Ramos (cell line): ENCODE data around the gene ESRRA.

Experiments used
- in situ Hi-C: fragments of 300-500 bp; cut with MboI; formaldehyde crosslinking; loops from one replicate; pipeline ENCODE4 v1.14.3; 2022; ENCODE audit warnings: low sequenced_read_pairs; ENCODE audit not compliant: unreplicated experiment

Gene ESRRA

GRCh38 chr11:64324692-64325469 lies 19.6 kb downstream of the ESRRA start:
- in situ Hi-C loops = no loop called here

DNA sequence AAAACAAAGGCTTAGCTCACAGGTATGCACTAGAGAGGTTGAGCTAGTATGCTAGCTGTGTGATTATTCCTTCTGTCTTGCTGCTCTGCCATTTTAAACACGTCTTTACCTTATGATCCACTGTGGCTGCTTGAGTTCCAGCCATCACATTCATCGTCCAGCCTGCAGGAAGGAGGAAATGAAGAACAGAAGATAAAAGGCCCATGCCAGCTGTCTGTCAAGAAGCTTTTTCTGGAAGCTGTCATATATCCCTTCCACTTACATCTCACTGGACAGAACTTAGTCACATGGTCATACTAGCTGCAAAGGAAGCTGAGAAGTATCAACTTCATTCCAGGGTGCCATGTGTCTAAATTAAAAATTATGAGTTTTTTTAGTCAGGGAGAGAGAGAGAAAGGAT lies 22.1 kb downstream of the ESRRA start:
- in situ Hi-C loops = no loop called here

- in situ Hi-C loops = no loop called here
These were observed 22.7 kb downstream of the ESRRA start for GRCh38 chr11:64327993-64328392.

DNA sequence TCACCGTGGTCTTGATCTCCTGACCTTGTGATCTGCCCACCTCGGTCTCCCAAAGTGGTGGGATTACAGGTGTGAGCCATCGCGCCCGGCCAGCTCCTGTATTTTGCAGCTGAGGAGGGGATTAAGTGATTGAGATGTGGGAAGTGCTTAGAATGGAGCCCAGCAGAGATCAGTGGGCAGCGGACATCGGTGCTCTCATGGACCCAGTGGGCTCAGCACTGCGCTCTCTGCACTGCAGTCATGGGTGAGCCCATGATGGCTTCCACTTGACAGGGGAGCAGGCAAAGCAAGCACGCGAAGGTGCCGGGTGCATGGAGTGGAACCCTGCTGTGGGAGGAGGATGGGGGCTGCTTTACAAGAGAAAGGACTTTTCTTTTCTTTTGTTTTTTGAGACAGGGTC lies 25.6 kb downstream of the ESRRA start:
- in situ Hi-C loops = no loop called here

GRCh38 chr11:64331569-64332371 lies 26.4 kb downstream of the ESRRA start:
- in situ Hi-C loops = no loop called here

DNA sequence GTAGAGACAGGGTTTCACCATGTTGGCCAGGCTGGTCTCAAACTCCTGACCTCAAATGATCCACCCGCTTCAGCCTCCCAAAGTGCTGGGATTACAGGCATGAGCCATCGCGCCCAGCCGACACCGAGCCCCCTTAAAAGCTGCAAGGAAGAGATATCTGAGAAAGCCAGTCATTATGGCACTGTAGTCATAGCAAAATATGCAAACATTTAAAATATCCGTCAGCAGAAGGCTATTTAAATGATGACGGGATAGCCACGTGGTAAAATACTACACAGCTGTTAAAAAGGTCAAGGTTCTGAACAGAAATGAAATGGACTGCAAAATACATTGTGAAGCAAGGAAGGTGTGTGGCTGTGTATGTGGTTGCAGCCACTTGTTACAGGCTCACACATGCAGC lies 28.2 kb downstream of the ESRRA start:
- in situ Hi-C loops = no loop called here

- in situ Hi-C loops = no loop called here
These were observed 29.7 kb downstream of the ESRRA start for GRCh38 chr11:64334764-64335735.

DNA sequence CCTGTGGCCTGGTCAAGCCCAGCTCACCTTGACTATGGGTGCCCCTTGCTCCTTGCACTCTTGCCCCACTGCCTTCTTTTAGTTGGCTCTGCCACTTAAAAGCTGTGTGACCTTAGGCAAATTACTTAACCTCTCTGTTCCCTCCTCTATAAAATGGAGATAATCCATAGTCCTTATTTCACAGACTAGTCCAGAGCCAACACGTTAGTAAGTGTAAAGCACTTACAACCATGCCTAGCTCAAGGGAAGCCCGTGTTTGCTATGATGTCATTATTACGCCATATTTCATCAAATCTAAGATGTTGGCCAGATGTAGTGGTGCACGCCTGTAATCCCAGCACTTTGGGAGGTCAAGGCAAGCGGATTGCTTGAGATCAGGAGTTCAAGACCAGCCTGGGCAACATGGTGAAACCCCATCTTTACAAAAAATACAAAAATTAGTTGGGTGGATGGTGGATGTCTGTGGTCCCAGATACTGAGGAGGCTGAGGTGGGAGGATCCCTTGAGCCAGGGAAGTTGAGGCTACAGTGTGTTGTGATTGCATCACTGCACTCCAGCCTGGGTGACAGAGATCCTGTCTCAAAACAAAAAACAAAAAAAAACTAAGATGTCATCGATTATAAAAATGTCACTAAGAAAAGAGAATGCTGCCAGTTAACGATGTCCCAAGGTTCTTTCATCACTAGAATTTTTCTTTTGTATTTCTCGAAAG lies 32.4 kb downstream of the ESRRA start:
- in situ Hi-C loops = no loop called here

DNA sequence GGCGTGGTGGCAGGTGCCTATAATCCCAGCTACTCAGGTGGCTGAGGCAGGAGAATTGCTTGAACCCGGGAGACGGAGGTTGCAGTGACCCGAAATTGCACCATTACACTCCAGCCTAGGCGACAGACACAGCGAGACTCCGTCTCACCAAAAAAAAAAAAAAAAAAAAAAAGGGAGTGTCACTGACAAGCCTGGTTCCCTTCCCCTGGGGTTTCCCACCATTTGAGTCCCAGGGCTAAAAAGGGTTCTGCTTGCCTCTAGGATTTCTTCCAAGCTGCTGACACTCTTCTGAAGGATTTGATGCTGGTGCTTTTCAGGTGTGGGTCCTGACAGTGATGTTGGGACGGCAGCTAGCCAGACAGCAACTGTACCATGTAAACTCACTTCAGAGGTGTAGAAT lies 33.4 kb downstream of the ESRRA start:
- in situ Hi-C loops = no loop called here

DNA sequence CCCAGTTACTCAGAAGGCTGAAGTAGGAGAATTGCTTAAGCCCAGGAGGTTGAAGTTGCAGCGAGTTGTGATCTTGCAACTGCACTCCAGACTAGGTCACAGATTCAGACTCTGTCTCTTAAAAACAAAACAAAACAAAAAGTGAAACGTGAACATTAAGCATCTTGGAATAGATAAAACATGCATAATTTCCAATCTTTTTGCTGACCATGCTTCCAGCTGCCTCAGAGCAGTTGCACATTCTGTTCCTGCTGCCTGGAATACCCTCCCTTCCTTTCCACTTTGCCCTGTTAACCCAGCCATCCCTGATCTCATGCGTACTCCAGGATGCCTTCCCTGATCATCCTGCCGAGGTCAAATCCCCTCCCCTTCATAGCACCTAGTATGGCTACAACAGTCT lies 34.0 kb downstream of the ESRRA start:
- in situ Hi-C loops = no loop called here

DNA sequence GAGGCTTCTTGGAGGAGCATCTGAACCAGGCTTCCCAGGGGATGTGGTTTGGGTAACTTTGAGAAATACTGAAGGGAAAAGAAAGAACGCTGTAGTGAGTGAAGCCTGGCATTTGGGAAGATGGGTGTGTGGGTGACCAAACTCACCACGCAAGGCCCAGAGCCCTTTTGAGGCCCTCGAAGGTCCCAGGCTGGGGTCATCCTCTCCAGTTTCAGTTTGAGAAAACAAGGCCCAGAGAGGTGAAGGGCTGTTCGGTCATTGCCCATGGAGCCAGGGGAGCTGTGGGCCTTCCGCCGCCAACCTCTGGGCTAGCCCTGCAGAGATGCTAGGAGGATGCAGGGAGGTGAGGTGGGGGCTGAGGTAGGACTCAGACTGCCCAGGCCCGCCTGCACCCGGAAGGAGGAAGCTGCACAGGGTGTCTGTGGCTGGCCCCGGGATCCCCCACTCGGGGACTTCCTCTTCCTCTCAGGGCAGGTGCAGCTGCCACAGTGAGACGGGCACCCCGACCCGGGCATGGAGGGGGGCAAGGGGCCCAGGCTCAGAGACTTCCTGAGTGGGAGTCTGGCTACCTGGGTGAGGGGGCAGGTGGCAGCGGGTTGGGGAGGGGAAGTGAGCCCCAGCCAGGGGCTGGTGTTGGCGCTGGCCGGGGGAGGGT lies 34.6 kb downstream of the ESRRA start, which contains the start of gene CCDC88B:
Gene CCDC88B (plus strand): TSS at position 451 of the 655 bp plus-strand sequence. CDS start 63 bp downstream, at position 514.
- in situ Hi-C loops = no loop called here

DNA sequence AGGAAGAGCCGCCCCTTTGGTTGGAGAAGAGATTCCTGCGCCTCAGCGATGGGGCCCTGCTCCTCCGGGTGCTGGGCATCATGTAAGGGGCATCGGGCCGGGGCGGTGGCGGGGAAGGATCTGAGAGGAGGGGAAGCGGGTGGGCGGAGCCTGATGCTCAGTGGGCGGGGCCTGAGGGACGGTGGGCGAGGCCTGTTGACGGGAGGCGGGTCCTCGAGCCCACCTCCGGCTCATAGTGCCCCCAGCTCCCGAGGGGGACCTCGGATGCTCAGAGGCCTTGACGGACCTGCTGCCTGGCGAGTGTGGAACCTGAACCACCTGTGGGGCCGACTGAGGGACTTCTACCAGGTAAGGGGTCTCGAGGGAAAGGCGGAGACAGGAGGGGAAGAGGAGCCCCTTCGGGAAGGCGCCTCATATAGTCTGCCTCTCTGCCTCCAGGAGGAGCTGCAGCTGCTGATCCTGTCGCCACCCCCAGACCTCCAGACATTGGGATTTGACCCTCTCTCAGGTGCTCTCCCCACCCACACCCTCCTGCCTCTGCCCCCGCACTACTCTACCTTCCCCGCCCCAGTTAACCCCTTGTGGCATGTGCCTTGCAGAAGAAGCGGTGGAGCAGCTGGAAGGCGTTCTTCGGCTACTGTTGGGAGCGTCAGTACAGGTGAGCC lies 35.5 kb downstream of the ESRRA start:
- in situ Hi-C loops = no loop called here

DNA sequence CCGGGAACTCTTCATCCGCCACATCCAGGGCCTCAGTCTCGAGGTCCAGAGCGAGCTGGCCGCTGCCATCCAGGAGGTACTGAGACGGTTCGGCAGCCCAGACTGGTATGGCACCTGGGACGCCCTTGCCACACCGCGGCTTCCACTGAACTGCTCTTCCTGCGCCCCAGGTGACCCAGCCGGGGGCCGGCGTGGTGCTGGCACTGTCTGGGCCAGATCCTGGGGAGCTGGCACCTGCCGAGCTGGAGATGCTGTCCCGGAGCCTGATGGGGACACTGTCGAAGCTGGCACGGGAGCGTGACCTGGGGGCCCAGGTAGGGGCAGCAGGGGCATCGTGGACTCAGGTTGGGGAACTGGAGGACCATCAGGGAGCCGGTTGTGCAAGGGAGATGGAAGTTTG lies 36.1 kb downstream of the ESRRA start:
- in situ Hi-C loops = no loop called here

DNA sequence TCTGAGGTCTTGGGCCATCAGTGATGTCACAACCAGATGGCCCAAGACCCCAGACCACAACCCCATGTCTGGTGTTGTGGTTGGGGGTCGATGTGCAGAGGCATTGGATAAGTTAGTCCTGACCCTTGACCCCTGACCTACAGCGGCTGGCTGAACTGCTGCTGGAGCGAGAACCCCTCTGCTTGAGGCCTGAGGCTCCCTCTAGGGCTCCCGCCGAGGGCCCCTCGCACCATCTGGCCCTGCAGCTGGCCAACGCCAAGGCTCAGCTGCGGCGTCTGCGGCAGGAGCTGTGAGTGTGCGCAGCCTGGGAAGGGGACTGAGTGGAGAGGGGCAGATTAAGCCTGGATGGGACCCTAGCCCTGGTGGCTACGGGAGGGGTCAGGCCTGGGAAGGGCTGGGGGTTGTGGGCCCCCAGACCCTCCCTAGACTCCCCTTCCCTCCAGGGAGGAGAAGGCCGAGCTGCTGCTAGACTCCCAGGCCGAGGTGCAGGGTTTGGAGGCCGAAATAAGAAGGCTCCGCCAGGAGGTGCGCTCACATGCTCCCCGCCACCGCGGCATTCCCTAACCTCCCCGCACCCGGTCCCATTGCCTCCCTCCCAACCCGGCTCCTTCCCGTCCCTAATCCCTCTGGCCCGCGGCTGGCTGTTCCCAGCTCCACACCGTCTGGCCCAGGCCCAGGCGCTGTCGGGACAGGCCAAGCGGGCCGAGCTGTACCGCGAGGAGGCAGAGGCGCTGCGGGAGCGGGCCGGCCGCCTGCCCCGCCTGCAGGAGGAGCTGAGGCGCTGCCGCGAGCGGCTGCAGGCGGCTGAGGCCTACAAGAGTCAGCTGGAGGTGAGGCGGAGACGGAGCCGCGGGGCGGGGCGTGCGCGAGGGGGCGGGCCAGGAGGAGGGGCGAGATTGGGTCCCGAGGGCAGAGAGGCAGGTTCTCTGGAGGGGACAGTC lies 36.8 kb downstream of the ESRRA start:
- in situ Hi-C loops = no loop called here

- in situ Hi-C loops = no loop called here
These were observed 37.8 kb downstream of the ESRRA start for GRCh38 chr11:64342869-64343745.

GRCh38 chr11:64343767-64344559 lies 38.6 kb downstream of the ESRRA start:
- in situ Hi-C loops = no loop called here
